Activated CD4-positive, alpha-beta T cell treated with anti-CD3 and anti-CD28 coated beads, Interleukin-2, amount 50 U/mL, for 24 hours (primary cell): ENCODE results near the gene HOXD4.

Experiments
- DNase-seq, 2 donors: peaks; one replicate each; pipeline ENCODE4 v3.0.0-alpha.2; 2020; ENCODE audit warnings: low read depth in 1 of 2, low spot score in 1 of 2

Gene HOXD4

DNA sequence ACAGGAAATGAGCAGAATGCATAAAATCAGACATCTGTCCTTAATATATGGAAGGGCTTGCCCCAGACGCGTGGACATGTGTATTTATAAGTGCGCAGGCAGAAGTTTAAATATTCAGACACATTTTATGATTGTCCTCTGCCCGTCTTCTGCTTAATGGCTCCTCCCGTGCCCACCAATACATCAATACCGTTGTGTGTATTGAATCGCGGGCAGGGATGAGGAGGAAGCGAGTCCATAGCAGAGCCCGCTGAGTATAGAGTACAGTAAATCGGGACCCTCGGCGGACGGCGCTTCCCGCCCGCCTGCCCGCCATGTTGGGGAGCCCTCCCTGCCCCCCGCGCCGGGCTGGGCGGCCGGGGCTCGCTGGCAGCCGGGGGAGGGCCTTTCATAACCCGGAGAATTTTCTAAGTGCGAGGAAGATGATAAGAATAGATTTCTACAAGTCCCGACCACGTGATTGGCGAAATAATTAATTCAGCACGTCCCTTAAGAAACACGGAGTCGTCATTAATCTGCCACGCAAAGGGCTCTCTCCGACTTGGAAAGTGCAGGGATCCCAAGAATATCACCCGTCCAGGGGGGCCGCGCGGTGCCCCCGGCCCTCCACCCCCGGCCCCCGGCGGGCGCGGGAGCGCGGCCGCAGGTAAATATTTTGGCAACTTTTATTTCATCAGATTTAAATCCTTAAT lies 5.6 kb downstream of the HOXD4 start, which contains the start of gene HOXD3:
Gene HOXD3, plus strand, starts transcription at position 501 of the 692 bp plus-strand sequence. CDS start 11,808 bp downstream, outside the sequence.
- DNase-seq = no peak

DNA sequence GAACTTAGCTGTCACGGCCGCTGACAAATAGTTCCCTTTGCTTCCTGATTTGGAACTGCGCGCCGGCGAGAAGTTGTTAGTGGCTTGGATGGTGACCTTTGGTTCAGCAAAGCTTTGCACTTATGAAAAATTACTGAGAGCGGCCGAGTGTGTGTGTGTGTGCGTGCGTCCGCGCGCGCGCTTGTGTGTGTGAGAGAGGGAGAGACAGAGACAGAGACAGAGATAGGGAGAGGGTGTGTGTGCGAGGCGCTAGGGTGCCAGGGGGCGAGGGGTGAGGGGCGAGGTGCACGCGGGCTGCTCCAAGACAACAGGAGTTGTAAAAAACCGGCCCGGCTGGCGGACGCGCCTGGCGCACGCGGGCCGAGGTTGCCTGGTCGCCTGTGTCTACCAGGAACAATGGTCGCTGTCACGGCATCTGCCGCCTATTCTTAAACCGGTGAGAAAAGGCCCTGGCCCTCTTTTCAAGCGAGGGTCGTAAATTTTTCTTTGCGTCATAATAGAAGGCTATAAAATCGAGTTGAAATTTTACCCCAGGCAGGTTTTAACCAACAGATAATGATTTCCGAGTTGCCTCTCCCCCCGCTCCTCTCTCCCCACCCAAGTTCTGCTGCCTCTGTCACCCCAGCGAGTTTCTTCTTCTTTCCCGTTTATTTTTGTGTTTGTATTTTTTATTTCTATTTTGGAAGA lies 6.3 kb downstream of the HOXD4 start:
- DNase-seq = no peak

DNA sequence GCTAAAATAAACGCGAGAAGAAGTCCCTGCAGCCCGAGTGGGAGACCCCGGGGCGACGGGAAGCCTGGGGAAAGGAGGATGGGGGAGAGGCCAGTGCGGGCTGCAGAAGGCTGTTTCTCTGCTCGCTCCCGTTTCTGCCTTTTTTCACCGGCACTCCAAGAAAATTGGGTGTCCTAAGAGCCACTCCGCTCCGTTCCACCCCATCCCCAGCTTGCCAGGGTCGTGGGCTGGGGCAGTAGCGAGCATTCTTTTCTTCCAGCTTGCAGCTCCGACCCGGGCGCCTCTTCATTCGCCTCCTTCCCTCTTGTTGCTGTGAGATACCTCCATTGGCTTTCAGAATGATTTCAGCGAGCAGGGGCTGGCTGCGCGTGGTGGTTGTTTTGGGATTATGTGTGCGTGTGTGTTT lies 6.8 kb downstream of the HOXD4 start:
- DNase-seq = no peak

DNA sequence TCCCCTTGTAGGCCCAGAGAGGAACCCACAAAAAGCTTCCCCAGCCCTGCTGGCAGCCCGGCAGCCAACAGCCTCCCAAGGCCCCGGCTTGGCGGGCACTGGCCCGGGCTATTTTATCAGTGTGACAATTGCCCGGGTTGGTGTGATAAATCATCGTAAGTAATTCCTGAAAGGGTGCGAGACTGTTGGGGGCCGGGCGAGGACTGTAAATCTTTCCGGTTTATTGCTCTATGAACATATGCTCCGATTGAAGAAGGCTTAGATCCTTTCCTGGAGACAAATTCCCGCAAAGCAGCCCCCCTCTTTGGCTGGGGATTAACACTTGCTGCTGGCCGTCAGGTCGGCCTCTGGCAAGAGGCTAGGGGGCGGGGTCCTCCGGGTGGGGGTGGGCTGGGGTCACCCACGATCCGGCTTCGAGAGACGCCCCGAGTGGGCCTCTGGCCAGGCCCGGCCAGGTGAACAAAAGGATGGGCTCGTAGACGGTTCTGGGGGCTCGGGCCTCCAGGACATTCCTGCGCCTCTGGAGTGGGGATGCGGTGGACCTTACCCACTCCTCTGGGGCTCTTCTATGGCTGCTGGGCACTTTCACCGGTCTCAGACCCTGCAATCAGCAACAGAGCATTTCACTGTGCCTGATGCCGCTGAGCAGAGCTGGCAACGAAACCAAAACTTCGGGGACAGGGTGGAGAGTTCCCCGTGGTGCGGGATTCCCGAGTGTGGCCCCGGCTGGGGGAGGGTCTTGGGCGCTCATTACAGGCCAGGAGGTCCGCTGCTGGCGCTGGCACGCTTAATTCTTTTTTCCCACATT lies 7.7 kb downstream of the HOXD4 start:
- no peak for DNase-seq

DNA sequence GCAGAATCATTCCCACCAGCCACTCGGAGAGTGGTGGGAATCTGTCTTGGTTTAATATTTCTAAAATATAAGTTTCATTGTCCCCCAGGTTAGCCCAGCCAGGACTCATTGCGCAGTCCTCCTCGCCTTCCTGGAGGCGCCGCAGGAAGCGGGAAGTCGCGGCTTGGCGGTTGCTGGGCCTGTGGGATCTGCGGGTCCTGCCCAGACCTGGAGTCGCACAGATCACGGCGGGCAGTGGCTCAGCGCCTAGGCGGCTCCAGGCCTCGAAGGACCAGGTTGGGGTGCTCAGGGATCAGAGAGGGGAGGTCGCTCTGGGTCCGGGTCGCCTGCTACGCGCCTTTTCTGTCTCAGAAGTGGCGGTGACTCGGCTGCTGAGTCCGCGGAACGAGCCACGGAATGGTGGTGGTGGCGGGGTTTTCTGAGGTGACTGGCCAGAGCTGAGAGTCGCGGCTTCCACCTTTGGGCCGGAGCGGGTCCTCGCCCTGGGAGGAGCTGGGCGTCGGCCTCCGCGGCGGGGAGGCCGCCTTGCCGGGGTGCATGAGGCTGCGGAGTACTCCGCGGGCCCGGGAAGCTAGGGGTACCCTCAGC lies 8.4 kb downstream of the HOXD4 start:
- DNase-seq = no peak

DNA sequence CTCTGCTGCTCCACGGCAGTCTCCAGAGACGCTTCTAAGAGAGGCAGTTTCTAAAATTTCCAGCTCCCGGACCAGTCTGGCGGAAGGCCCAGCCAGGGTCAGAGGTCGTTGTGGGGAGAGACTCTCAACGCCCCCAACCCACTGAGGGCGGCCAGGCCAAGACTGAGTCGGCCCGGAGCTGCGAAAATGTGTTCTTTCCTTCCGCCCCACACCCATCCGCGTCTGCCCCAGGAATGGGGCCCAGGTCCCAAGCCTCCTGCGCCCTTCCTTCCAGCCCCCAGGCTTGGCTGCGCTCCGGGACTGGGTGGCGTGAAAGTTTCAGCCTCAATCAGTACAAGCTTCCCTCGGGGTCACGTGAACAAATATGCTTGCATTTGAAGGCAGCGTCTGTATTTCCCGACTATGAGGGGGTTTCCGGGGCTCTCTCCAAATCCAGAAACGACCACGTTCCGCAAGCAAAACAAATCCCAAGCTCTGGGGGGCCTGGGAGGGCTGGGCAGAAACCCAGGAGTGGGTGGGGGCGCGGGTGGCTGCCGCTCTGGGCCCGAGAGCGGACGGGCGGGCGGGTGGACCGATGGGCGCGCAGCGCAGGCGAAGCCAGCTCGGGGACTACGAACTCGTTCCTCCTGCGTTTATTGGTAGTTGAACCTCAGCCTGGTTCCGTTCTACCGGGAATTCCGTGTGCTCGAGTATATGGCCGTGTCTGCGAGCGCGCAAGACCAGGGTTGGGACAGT lies 9.1 kb downstream of the HOXD4 start:
- no peak for DNase-seq

DNA sequence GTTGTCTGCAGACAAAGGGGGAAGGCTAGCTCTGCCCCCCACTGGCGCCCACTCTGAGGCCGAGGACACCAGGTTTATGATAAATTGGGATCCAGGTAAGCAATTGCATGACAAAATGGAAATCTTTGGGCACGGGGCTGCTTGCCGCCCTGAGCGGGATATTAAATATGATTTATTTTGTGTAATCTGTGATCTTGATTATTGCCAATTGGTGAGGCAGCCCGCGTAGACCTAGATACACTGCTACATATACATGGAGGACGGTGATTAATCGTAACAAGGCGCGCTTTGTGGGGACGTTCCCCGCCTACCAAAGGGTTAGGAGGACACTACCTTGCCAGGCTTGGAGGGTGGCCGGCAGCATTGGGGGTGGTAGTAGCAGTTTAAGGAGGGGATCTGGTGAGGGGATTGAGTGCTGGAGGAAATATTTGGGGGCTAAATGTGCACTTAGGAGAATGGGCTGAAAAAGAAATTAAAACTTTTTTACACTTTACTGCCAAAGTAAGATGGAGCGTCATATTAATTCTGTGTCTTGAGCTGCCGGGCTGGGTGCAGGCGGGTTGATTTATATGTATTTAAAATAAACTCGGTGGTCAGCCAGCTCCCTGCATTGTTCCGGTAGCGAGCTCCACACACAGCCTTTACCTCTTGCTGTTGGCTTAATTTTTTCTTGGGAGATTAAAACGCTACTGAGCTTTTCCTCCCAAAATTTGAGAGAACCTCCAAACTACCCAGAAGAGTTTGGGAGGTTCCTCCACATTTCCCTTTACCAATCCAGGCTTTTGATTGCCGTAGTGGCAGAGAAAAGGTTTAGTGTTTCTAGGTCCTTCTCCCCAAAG lies 9.9 kb downstream of the HOXD4 start:
- DNase-seq = no peak

DNA sequence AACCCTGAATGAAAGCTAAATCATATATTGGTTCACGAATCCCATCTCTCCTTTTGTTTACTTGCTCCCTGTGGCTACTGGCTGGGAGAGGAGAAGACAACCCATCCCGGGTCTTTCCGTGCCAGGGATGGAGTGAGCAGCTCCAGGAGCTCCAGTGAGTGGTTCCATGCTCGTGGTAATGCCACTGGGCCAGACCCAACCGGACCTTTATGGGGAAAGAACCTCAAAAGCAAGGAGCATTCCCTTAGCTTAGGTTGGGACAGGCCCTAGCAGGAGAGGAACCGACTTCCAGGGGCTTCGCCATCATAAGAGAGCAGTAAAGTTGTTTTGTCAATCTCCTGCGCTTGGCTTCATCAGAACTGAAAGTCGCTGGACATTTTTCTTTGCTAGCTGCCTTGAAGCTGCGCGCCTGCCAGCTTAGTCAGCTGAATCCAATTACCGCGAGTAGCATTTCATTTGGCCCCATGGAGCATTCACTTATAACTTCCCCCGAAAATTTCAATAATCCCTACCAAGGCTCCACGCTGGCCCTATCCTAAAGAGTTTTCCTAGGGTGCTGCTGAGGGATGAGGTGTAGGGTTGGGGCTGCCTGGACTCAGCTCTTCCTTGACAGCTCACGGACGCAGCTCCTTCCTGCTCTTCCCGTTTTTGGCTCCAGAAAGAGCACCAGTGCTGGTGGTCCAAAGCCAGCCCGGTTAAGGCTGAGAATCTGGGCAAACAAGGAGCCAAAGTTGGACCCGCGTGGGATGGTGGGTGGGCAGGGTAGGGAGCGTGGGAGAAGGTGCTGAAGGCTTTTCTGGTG lies 10.7 kb downstream of the HOXD4 start:
- no peak for DNase-seq

DNA sequence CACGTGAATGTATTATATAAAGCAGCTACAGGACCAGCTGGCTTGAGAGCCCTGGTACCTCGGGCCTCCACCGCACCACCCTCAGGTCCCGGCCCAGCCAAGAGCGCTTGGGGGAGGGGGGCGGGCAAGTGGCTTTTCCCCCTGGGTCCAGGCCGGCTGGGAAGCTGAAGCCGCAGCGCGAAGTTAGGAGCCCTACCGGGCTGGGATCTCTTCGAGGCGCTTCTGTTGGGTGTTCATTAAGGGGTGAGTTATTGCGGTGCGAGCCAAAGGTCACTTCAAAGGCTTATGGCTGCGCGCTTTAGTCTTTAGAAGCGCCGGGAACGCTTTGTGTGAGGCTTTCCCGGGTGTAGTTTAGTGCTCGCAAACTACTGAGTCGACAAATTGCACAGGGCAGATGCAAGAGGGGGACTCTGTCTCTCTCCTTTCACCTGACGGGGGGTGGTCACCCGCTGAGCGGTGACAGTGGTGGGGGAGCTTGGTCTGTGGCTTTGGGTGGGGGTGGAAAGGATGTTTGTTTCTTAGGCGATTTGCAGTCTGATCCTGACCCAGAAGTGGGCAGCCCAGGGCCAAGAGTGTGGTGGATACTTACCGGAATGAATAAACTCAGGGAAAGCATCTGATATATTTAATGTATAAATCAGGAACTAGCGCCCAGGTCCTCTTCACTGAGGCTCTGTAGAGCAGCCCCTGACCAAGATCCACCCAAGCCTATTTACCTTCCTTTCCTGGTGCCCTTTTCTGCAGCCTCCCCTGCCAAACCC lies 11.7 kb downstream of the HOXD4 start:
- no peak for DNase-seq

DNA sequence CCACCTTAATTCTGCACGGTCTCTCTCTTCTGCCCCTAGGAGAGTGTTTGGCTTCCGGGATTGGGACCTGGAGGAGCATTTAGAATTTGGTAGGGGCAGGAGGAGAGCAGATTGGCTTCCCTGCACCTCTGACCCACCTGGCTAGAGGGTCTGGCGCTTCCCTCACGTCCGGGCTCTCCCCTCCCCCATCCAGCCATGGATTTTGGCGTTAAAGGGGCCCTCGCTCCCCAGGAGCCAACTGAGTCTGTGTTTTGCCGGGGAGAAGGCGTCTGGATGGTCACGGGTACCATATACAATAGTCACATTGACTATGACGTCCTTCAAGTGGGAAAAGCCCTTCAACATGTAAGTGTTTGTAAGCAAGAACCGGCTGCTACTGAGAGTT lies 12.3 kb downstream of the HOXD4 start:
- DNase-seq = no peak

DNA sequence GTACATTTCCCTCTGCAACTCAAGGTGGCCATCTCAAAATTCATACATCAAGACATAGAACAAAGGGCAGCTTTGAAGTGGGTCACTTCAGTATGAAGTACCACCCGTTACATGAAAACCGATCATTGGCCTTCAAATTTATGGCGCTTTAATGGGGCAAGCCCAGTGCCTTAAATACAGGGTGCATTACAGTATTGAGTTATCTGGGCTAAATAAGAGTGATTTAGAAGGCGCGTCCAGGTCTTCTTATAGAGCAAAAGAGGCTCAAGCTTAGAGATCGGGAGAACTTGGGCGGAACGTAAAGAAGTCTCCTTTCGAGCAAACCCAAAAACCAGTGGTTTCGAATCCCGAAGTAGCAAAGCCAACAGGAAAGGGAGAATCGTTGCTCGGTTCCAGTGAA lies 12.9 kb downstream of the HOXD4 start:
- no peak for DNase-seq

DNA sequence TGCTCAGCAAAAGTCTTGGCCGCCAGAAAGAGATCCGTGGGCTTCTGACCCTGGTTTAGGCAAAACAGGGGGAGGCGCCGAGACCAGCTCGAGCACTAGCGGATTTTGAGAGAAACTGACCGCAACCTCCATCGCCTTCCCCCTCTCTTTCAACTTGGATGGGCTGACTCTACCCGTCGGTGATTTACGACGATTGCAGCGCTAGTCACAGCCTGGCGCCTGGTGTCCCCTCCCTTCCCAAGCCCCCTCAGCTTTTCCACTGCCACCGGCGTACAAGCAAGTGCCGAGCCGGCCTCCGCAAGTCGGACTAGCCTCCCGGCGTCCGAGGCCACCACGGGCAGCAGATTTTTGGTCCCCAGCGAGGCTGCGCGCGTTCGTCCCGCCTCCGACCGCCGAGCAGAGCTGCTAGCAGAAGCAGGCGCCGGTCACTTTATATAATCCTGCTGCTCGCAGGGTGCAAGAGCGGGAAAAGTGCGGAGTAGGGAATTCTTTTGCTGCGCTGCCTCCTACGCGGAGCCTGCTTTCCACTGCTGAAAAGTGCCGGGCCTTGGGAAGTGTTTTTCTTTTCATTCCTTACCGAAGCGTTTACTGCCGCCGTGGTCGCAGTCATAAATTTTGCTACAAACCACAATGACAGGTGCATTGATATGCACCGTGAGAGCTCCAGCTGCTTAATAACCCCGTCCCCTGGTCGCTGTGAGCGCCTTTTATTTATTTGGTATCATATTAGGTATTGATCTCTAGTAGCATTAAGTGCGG lies 13.4 kb downstream of the HOXD4 start:
- no peak for DNase-seq

DNA sequence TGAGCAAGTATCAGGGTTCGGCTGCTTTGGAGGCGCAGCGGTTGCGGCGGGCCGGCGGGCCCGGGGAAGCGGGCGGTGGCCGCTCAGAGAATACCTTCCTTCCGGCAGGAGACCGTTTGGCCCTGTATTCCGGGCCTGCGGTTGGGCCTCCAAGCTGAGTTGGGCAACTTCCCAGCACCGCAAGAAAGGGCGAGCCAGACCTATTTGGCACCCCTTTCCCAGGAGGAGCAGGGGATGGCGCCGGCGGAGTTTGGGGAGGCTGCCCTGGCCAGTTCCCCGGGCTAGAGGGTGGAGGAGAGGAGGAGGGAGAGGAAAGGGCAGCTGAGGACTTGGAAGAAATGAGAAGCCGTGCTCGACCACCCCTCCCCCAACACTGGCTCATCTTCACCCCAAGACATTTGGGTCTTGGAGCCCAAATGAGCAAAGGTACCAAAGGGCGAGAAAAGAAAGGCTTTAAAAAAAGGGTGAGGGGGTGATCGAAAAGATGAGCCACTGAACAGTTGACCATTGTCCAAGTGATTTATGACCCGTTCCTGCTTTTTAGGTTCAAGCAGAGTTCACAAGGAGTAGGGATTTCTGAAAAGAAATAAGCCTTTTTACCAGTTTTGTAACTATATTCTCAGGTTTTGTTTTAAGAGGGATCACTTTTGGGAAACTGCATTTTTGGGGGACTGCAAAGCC lies 14.2 kb downstream of the HOXD4 start:
- DNase-seq = no peak

DNA sequence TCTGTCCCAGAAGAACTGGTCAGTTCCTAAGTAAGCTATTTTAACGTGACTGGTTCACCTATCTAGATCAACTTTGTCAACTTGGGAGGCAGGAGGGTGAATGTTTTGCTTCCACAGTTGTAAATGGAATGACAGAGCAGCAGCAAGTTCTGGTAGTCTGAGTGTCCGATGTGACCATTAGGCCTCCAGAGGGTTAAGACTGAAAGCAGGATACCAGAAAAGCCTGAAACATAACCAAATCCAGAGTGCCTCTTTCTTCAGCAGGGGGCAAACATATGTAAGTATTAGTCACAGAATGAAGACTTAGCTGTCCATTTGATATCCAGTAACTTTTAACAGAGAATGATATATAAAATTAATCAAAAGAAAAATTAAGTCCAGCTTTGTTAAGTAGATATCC lies 14.9 kb downstream of the HOXD4 start:
- no peak for DNase-seq

DNA sequence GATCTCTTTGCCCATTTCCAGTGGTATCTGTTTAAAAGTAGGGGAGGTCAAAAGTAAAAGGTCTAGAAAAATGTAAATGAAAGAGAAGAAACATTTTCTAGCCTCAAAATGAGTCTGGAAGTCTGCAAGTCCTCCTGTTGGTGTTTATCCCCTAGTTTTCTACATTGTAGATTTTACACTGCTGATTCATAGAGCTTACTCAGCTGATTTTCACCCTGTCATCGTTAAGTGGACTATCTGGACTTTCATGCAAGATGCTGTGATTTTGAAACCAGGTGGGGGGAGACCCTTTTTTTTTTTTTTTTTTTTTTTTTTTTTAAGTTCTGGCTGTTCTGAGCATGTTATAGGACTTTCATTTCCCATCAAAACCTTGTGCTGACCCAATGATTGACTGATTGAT lies 16.0 kb downstream of the HOXD4 start:
- no peak for DNase-seq

DNA sequence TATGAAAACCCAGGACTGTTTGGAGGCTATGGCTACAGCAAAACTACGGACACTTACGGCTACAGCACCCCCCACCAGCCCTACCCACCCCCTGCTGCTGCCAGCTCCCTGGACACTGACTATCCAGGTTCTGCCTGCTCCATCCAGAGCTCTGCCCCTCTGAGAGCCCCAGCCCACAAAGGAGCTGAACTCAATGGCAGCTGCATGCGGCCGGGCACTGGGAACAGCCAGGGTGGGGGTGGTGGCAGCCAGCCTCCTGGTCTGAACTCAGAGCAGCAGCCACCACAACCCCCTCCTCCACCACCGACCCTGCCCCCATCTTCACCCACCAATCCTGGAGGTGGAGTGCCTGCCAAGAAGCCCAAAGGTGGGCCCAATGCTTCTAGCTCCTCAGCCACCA lies 17.8 kb downstream of the HOXD4 start:
- DNase-seq = no peak

DNA sequence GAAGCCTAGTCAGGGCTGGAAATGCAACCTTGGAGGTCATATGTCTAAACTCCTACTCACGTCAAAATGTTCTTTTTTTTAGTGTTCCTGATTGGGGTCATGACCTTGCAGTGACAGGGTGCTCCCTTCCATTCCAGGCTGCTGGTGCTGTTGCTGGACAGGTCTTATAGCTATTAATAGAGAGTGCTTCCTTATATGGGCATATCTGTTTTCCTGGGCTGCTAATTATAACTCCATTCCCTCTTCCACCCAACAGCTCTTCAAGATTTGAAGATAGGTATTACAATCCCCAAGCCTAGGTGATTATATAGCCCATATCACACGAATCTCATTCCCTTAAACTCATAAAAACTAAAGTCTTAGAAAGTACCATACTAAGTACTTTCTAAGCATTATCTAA lies 18.4 kb downstream of the HOXD4 start:
- DNase-seq = no peak
